Breast epithelium (tissue), 3 donors: ENCODE results near the gene TBC1D2.

ENCODE experiments used
- POLR2A ChIP-seq: fragments of 450-650 bp; IDR thresholded peaks from one replicate; pipeline ENCODE4 v1.6.1; 2016; ENCODE audit warnings: antibody characterized with exemption, mild to moderate bottlenecking, moderate library complexity
- POLR2AphosphoS5 ChIP-seq, 3 donors: sonication (generic); formaldehyde crosslinking; IDR thresholded peaks; one replicate each; pipeline ENCODE4 v1.6.1; 2017; ENCODE audit warnings: antibody characterized with exemption in 3 of 3
- TF ChIP-seq, protein P1 (sequence below), 3 donors: fragments of 450-650 bp; IDR thresholded peaks; one replicate each; pipeline ENCODE4 v1.5.1; 2016 to 2017; ENCODE audit warnings: antibody characterized with exemption in 3 of 3, mild to moderate bottlenecking in 3 of 3, moderate library complexity in 3 of 3

DNA sequence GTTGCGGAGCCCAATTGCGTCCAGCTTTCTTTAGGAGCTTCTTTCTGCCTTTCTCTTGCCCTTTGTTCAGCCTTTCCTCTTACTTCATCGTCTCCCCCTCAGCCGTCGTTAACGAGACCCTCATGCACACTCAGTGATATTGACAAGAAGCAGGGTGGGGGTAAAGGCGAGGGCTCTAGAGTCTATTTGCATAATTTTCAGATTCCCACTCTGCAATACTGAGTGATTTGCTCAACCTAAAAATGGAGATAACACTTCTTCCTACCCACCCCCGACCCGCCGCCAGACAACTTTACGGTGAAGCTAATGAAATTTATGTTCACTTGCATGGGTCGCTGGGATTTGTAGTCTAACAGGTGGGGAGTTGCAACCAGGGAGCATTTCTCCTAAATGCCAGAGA lies 1.3 kb upstream of the TBC1D2 start:
- TF ChIP-seq POLR2A (no peak), POLR2AphosphoS5 (IDR thresholded peaks at IDR 0.05) (no peak)
- TF ChIP-seq, protein P1, sequence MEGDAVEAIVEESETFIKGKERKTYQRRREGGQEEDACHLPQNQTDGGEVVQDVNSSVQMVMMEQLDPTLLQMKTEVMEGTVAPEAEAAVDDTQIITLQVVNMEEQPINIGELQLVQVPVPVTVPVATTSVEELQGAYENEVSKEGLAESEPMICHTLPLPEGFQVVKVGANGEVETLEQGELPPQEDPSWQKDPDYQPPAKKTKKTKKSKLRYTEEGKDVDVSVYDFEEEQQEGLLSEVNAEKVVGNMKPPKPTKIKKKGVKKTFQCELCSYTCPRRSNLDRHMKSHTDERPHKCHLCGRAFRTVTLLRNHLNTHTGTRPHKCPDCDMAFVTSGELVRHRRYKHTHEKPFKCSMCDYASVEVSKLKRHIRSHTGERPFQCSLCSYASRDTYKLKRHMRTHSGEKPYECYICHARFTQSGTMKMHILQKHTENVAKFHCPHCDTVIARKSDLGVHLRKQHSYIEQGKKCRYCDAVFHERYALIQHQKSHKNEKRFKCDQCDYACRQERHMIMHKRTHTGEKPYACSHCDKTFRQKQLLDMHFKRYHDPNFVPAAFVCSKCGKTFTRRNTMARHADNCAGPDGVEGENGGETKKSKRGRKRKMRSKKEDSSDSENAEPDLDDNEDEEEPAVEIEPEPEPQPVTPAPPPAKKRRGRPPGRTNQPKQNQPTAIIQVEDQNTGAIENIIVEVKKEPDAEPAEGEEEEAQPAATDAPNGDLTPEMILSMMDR (IDR thresholded peaks at IDR 0.05), result no peak
